Measurements from ENCODE around the gene CDIPT.

The CDIPT gene

GRCh38 chr16:29844575-29845331, 18.3 kb downstream of the CDIPT start:
- DNase-seq (ENCODE audit: low read depth, low spot score), result no peak
- TF ChIP-seq EZH2 (IDR thresholded peaks at IDR 0.05) (no peak), FOXP2 (optimal IDR thresholded peaks at IDR 0.05; ENCODE audit: control extremely low read depth, extremely low read length, insufficient read depth) (no peak), POLR2AphosphoS5 (IDR thresholded peaks at IDR 0.05; ENCODE audit: borderline replicate concordance, low read depth, low read length) (no peak)
- H3K9ac ChIP-seq (ENCODE audit: insufficient read length), result no peak overlapping the region
- H3K27ac ChIP-seq, result no peak overlapping the region
- H3K36me3 ChIP-seq (ENCODE audit: insufficient read depth, low read length), result no peaks in the 10 kb centered on the region
- H3K4me3 ChIP-seq, result no peak overlapping the region
- no peaks in the 10 kb centered on the region for H3K9me3 ChIP-seq (ENCODE audit: low read depth, low read length)

DNA sequence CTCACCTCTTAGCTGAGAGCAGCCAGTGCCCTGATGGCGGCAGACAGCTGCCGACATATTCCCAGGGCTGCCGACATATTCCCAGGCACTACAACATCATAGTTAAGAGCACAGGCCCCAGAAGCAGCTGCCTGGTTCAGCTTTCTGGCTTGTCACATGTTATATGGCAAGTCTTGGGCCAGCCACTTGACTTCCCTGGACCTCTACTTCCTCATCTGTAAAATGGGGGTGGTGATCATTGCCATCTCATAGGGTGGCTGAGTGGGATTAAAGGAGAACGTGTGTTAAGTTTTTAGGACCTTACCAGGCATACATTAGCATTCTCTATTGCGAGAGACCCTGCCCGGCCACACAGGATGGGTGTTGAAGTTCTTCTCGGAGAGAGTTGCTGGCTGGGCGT, 19.1 kb downstream of the CDIPT start:
- Histone ChIP-seq H3K9me3 (ENCODE audit: low read depth, low read length) (no peaks in the 10 kb centered on the region), H3K4me3 (no peak overlapping the region), H3K36me3 (ENCODE audit: insufficient read depth, low read length) (no peaks in the 10 kb centered on the region), H3K9ac (ENCODE audit: insufficient read length) (no peak overlapping the region), H3K27ac (no peak overlapping the region)
- no peak for DNase-seq (ENCODE audit: low read depth, low spot score)
- TF ChIP-seq FOXP2 (optimal IDR thresholded peaks at IDR 0.05; ENCODE audit: control extremely low read depth, extremely low read length, insufficient read depth), result no peak
- no peak for TF ChIP-seq POLR2AphosphoS5 (IDR thresholded peaks at IDR 0.05; ENCODE audit: borderline replicate concordance, low read depth, low read length)
- TF ChIP-seq EZH2 (IDR thresholded peaks at IDR 0.05), result no peak

- Histone ChIP-seq H3K36me3 (ENCODE audit: insufficient read depth, low read length) (no peaks in the 10 kb centered on the region), H3K9me3 (ENCODE audit: low read depth, low read length) (no peaks in the 10 kb centered on the region), H3K9ac (ENCODE audit: insufficient read length) (no peak overlapping the region), H3K27ac (no peak overlapping the region), H3K4me3 (no peak overlapping the region)
- no peak for DNase-seq (ENCODE audit: low read depth, low spot score)
- TF ChIP-seq EZH2 (IDR thresholded peaks at IDR 0.05) (no peak), FOXP2 (optimal IDR thresholded peaks at IDR 0.05; ENCODE audit: control extremely low read depth, extremely low read length, insufficient read depth) (no peak), POLR2AphosphoS5 (IDR thresholded peaks at IDR 0.05; ENCODE audit: borderline replicate concordance, low read depth, low read length) (no peak)
Observed at GRCh38 chr16:29842732-29843346, 20.2 kb downstream of the CDIPT start.

DNA sequence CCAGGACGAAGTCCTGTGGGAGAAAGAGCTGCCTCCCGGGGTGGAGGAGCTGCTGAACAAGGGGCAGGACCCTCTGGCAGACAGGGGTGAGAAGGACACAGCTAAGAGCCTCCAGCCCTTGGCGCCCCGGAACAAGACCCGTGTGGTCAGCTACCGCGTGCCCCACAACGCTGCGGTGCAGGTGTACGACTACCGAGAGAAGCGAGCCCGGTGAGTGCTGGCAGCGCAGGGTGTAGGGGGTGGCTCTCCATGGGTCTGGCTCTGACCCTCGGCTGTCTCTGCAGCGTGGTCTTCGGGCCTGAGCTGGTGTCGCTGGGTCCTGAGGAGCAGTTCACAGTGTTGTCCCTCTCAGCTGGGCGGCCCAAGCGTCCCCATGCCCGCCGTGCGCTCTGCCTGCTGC, 21.4 kb downstream of the CDIPT start:
- Histone ChIP-seq H3K9ac (ENCODE audit: insufficient read length) (no peak overlapping the region), H3K4me3 (no peak overlapping the region), H3K27ac (no peak overlapping the region), H3K36me3 (ENCODE audit: insufficient read depth, low read length) (no peaks in the 10 kb centered on the region), H3K9me3 (ENCODE audit: low read depth, low read length) (no peaks in the 10 kb centered on the region)
- no peak for DNase-seq (ENCODE audit: low read depth, low spot score)
- TF ChIP-seq POLR2AphosphoS5 (IDR thresholded peaks at IDR 0.05; ENCODE audit: borderline replicate concordance, low read depth, low read length) (no peak), FOXP2 (optimal IDR thresholded peaks at IDR 0.05; ENCODE audit: control extremely low read depth, extremely low read length, insufficient read depth) (no peak), EZH2 (IDR thresholded peaks at IDR 0.05) (no peak)

DNA sequence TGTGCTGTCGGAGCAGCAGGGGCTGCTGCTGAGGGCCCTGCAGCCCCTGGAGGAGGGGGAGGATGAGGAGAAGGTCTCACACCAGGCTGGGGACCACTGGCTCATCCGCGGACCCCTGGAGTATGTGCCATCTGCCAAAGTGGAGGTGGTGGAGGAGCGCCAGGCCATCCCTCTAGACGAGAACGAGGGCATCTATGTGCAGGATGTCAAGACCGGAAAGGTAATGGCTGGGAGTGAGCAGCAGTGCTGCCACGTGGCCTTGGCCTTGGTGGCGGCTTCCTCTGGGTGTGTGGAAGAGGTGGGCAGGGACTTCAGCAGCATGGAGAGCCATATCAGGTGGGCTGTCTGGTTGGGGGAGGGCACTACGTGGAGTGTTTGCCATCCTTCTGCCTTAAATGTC, 22.8 kb downstream of the CDIPT start:
- H3K27ac ChIP-seq, result no peak overlapping the region

DNA sequence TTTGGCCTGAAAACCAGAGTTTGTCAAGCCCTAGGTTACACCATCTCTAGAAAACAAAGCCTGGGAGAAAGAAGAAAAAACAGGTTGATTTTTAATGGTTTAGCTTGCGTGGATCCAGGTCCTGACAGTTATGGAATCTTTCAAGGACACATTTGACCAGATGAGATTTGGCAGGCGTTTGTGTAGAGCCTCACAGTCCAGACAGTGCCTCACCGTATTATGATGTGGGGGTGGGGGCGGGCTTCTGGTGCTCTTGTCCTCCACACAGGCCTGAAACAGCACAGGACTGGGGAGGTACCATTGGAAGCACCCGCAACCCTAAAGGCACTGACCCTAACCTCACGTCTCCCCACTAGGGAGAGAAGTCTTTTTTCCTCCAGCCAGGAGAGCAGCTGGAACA, 23.2 kb downstream of the CDIPT start:
- no peak for DNase-seq (ENCODE audit: low read depth, low spot score)
- Histone ChIP-seq H3K9ac (ENCODE audit: insufficient read length) (no peak overlapping the region), H3K9me3 (ENCODE audit: low read depth, low read length) (no peaks in the 10 kb centered on the region), H3K27ac (no peak overlapping the region), H3K4me3 (no peak overlapping the region), H3K36me3 (ENCODE audit: insufficient read depth, low read length) (no peaks in the 10 kb centered on the region)
- no peak for TF ChIP-seq EZH2 (IDR thresholded peaks at IDR 0.05)
- no peak for TF ChIP-seq POLR2AphosphoS5 (IDR thresholded peaks at IDR 0.05; ENCODE audit: borderline replicate concordance, low read depth, low read length)
- no peak for TF ChIP-seq FOXP2 (optimal IDR thresholded peaks at IDR 0.05; ENCODE audit: control extremely low read depth, extremely low read length, insufficient read depth)

More for the DNA sequence above, 22.8 kb downstream of the CDIPT start:
- H3K9me3 ChIP-seq (ENCODE audit: low read depth, low read length), result no peaks in the 10 kb centered on the region
- no peak for DNase-seq (ENCODE audit: low read depth, low spot score)
- H3K9ac ChIP-seq (ENCODE audit: insufficient read length), result no peak overlapping the region
- TF ChIP-seq FOXP2 (optimal IDR thresholded peaks at IDR 0.05; ENCODE audit: control extremely low read depth, extremely low read length, insufficient read depth) (no peak), EZH2 (IDR thresholded peaks at IDR 0.05) (no peak), POLR2AphosphoS5 (IDR thresholded peaks at IDR 0.05; ENCODE audit: borderline replicate concordance, low read depth, low read length) (no peak)
- H3K36me3 ChIP-seq (ENCODE audit: insufficient read depth, low read length), result no peaks in the 10 kb centered on the region
- no peak overlapping the region for H3K4me3 ChIP-seq

- Histone ChIP-seq H3K9me3 (ENCODE audit: low read depth, low read length) (no peaks in the 10 kb centered on the region), H3K9ac (ENCODE audit: insufficient read length) (no peak overlapping the region), H3K27ac (no peak overlapping the region), H3K36me3 (ENCODE audit: insufficient read depth, low read length) (no peaks in the 10 kb centered on the region), H3K4me3 (no peak overlapping the region)
- no peak for TF ChIP-seq POLR2AphosphoS5 (IDR thresholded peaks at IDR 0.05; ENCODE audit: borderline replicate concordance, low read depth, low read length)
- no peak for TF ChIP-seq EZH2 (IDR thresholded peaks at IDR 0.05)
- TF ChIP-seq FOXP2 (optimal IDR thresholded peaks at IDR 0.05; ENCODE audit: control extremely low read depth, extremely low read length, insufficient read depth), result no peak
- DNase-seq (ENCODE audit: low read depth, low spot score), result no peak
Observed at GRCh38 chr16:29837841-29838240, 25.2 kb downstream of the CDIPT start.

- Histone ChIP-seq H3K4me3 (no peak overlapping the region), H3K27ac (no peak overlapping the region), H3K36me3 (ENCODE audit: insufficient read depth, low read length) (no peaks in the 10 kb centered on the region), H3K9ac (ENCODE audit: insufficient read length) (no peak overlapping the region), H3K9me3 (ENCODE audit: low read depth, low read length) (no peaks in the 10 kb centered on the region)
- no peak for TF ChIP-seq FOXP2 (optimal IDR thresholded peaks at IDR 0.05; ENCODE audit: control extremely low read depth, extremely low read length, insufficient read depth)
- no peak for TF ChIP-seq POLR2AphosphoS5 (IDR thresholded peaks at IDR 0.05; ENCODE audit: borderline replicate concordance, low read depth, low read length)
- no peak for TF ChIP-seq EZH2 (IDR thresholded peaks at IDR 0.05)
- DNase-seq (ENCODE audit: low read depth, low spot score), result no peak
Observed at GRCh38 chr16:29836623-29837022, 26.4 kb downstream of the CDIPT start.

Data from SK-N-MC (cell line).